ENCODE results near the gene DSP. TPM values are rescaled to one million over a fixed set of nuclear protein-coding genes. Genes with fewer than 3 reads are reported as not detected.

The DSP gene
- total and polyA plus RNA-seq, 10 of the 15 experiments (the other 5 are each of a cell fraction or from before 2014, with no cell fraction given): under 0.01 to 0.36 (median 0.04) TPM; not detected in 4

- no peak overlapping the region for H3K4me3 ChIP-seq
- no peaks in the 10 kb centered on the region for H3K36me3 ChIP-seq (ENCODE audit: control insufficient read depth in 2 of 2, insufficient read depth in 2 of 2, low read length in 1 of 2)
- ChIA-PET CTCF (no interaction called here), SMC1A (ENCODE audit: uncharacterized antibody, unreplicated experiment) (interaction anchor here (1.3 kb wide), 1 partner anchor 17 kb away, joined by 3 read pairs; no protein-coding TSS in a partner anchor), RAD21 (ENCODE audit: unreplicated experiment) (no interaction called here), POLR2A (no interaction called here)
- H3K27ac ChIP-seq (ENCODE audit: control insufficient read depth, insufficient read depth): no peak overlapping the region
- H3K9ac ChIP-seq (ENCODE audit: control insufficient read depth, insufficient read depth, low read length): no peak overlapping the region
- TF ChIP-seq SMAD5 (IDR thresholded peaks at IDR 0.05; ENCODE audit: low read depth) (no peak), MTA2 (IDR thresholded peaks at IDR 0.05; ENCODE audit: low read depth) (no peak), ELK1 (IDR thresholded peaks at IDR 0.05; ENCODE audit: low read depth, low read length) (no peak), DPF2 (IDR thresholded peaks at IDR 0.05) (no peak), HSF1 (IDR thresholded peaks at IDR 0.05; ENCODE audit: low read depth, low read length) (no peak), JUNB (IDR thresholded peaks at IDR 0.05) (no peak), E4F1 (IDR thresholded peaks at IDR 0.05; ENCODE audit: borderline replicate concordance, partially characterized antibody) (no peak), USF2 (IDR thresholded peaks at IDR 0.05; ENCODE audit: borderline replicate concordance, low read depth, low read length) (no peak), NKRF (conservative IDR thresholded peaks at IDR 0.05) (no peak), NR2C1 (IDR thresholded peaks at IDR 0.05) (no peak), KLF5 (IDR thresholded peaks at IDR 0.05; ENCODE audit: partially characterized antibody) (no peak)
- DNase-seq (ENCODE audit: low read depth, low spot score) (no peak), FAIRE-seq (no peak), ATAC-seq (0 out of 3 replicates have a peak, but pooled peaks have one; percentile 18)
- no peak overlapping the region for H2AFZ ChIP-seq (ENCODE audit: control insufficient read depth, low read depth, low read length)
- in situ Hi-C loops (cut with MboI): no loop called here
- H3K79me2 ChIP-seq (ENCODE audit: control insufficient read depth, insufficient read depth, low read length): no peaks in the 10 kb centered on the region
- no peaks in the 10 kb centered on the region for H3K4me1 ChIP-seq (ENCODE audit: control insufficient read depth, insufficient read depth, low read length)
- intact Hi-C loops (cut with micrococcal nuclease; ENCODE audit: unreplicated experiment): no loop called here
- H3K27me3 ChIP-seq (replicated peaks in 1 of 2; ENCODE audit: control insufficient read depth in 2 of 2, insufficient read depth in 2 of 2, low read length in 1 of 2): peaks cover 0 to 4% of the 10 kb centered on the region in 2 experiments; a peak in 2 of 4 replicates
- 46% methylated on average over 10 of the region's 10 CpGs for WGBS (ENCODE audit: insufficient coverage, insufficient replicate concordance, low lambda C conversion rate, missing lambda C conversion rate)
- H3K4me2 ChIP-seq (ENCODE audit: control insufficient read depth, insufficient read depth): no peak overlapping the region
- BruUV-seq (replicated peaks): no TSS peak
- no peaks in the 10 kb centered on the region for H3K9me3 ChIP-seq (replicated peaks; ENCODE audit: control insufficient read depth, insufficient read depth, low read length)
- no peaks in the 10 kb centered on the region for H4K20me1 ChIP-seq (ENCODE audit: control insufficient read depth, insufficient read depth)
These were observed 36.2 kb upstream of the DSP start for GRCh38 chr6:7505189-7505699.
